GM23338 (cell line): ENCODE results near the gene AP2M1. TPM values are rescaled to one million over a fixed set of nuclear protein-coding genes. Genes with fewer than 3 reads are reported as not detected.

ENCODE experiments used
- ATAC-seq: fragments of 200-7000 bp; cut with Tn5 transposase; 3 replicates; pipeline ENCODE4 v1.9.1; 2020
- DNase-seq: peaks from one replicate; pipeline ENCODE4 v3.0.0-alpha.2; 2015; ENCODE audit warnings: low spot score
- H2AFZ ChIP-seq: fragments of 200-600 bp; sonication (generic); 2 replicates; pipeline ENCODE4 v1.8.0; 2016; ENCODE audit warnings: antibody characterized with exemption, mild to moderate bottlenecking, moderate library complexity
- H3F3A ChIP-seq: fragments of 200-600 bp; sonication (generic); replicated peaks from 2 replicates; pipeline ENCODE4 v1.8.0; 2017; ENCODE audit warnings: antibody characterized with exemption, mixed run types, low read depth
- H3K27ac ChIP-seq: fragments of 200-600 bp; sonication (generic); 2 replicates; pipeline ENCODE4 v1.6.1; 2016; ENCODE audit warnings: low read depth
- H3K27me3 ChIP-seq: fragments of 200-600 bp; sonication (generic); 2 replicates; pipeline ENCODE4 v1.8.0; 2016; ENCODE audit warnings: mild to moderate bottlenecking, mixed run types, moderate library complexity; ENCODE audit not compliant: insufficient read depth
- H3K36me3 ChIP-seq: fragments of 200-600 bp; sonication (generic); 2 replicates; pipeline ENCODE4 v1.8.0; 2016; ENCODE audit warnings: mild to moderate bottlenecking; ENCODE audit not compliant: insufficient read depth
- H3K4me1 ChIP-seq: fragments of 200-600 bp; sonication (generic); 2 replicates; pipeline ENCODE4 v1.8.0; 2016; ENCODE audit warnings: mild to moderate bottlenecking, moderate library complexity; ENCODE audit not compliant: insufficient read depth
- H3K4me2 ChIP-seq: fragments of 200-600 bp; sonication (generic); 2 replicates; pipeline ENCODE4 v1.7.1; 2017; ENCODE audit warnings: mixed run types
- H3K4me3 ChIP-seq: fragments of 200-600 bp; sonication (generic); 2 replicates; pipeline ENCODE4 v1.6.1; 2016; ENCODE audit warnings: mixed run types
- H3K79me2 ChIP-seq: fragments of 200-600 bp; sonication (generic); replicated peaks from 2 replicates; pipeline ENCODE4 v1.8.0; 2017; ENCODE audit warnings: mild to moderate bottlenecking; ENCODE audit not compliant: insufficient read depth
- H3K9me2 ChIP-seq: fragments of 200-600 bp; sonication (generic); 2 replicates; pipeline ENCODE4 v1.8.0; 2017; ENCODE audit not compliant: insufficient read depth
- H4K20me1 ChIP-seq: fragments of 200-600 bp; sonication (generic); replicated peaks from 2 replicates; pipeline ENCODE4 v1.8.0; 2017; ENCODE audit warnings: mild to moderate bottlenecking; ENCODE audit not compliant: insufficient read depth
- H3K27ac Mint-ChIP-seq: 2 replicates; pipeline ENCODE4 v1.8.0; 2020; ENCODE audit warnings: inconsistent platforms, mild to moderate bottlenecking, moderate library complexity, mixed read lengths
- H3K27me3 Mint-ChIP-seq: 3 replicates; pipeline ENCODE4 v1.8.0; 2022; ENCODE audit warnings: low read depth, mild to moderate bottlenecking, moderate library complexity, mixed read lengths, inconsistent platforms; ENCODE audit not compliant: insufficient read depth, poor library complexity
- H3K36me3 Mint-ChIP-seq: 3 replicates; pipeline ENCODE4 v1.8.0; 2021; ENCODE audit warnings: low read depth, mild to moderate bottlenecking, inconsistent platforms, moderate library complexity, mixed read lengths
- H3K4me1 Mint-ChIP-seq: 3 replicates; pipeline ENCODE4 v1.8.0; 2020; ENCODE audit warnings: mild to moderate bottlenecking, inconsistent platforms, mixed read lengths
- H3K4me3 Mint-ChIP-seq: 3 replicates; pipeline ENCODE4 v1.8.0; 2021; ENCODE audit warnings: moderate library complexity, mild to moderate bottlenecking, inconsistent platforms, mixed read lengths
- H3K9me3 Mint-ChIP-seq: 3 replicates; pipeline ENCODE4 v1.8.0; 2020; ENCODE audit warnings: moderate library complexity, mild to moderate bottlenecking, inconsistent platforms, mixed read lengths
- CREB1 ChIP-seq: fragments of 250-450 bp; sonication (Bioruptor Pico); IDR thresholded peaks from 2 replicates; pipeline ENCODE4 v1.5.0; 2020; ENCODE audit warnings: low read depth, mild to moderate bottlenecking, moderate library complexity
- EZH2 ChIP-seq: fragments of 200-600 bp; sonication (generic); IDR thresholded peaks from one replicate; pipeline ENCODE4 v1.8.0; 2017; ENCODE audit warnings: antibody characterized with exemption, mild to moderate bottlenecking, low read depth; ENCODE audit not compliant: unreplicated experiment
- EZH2phosphoT487 ChIP-seq: fragments of 200-600 bp; sonication (generic); IDR thresholded peaks from one replicate; pipeline ENCODE4 v1.8.1; 2018; ENCODE audit warnings: antibody characterized with exemption; ENCODE audit not compliant: unreplicated experiment
- JUNB ChIP-seq: IDR thresholded peaks from one replicate; pipeline ENCODE4 v1.6.1; 2016; ENCODE audit warnings: antibody characterized with exemption; ENCODE audit not compliant: unreplicated experiment
- NANOG ChIP-seq: IDR thresholded peaks from 2 replicates; pipeline ENCODE4 v1.6.1; 2016; ENCODE audit warnings: antibody characterized with exemption, borderline replicate concordance
- POLR2AphosphoS5 ChIP-seq: IDR thresholded peaks from 2 replicates; pipeline ENCODE4 v1.6.1; 2016; ENCODE audit warnings: antibody characterized with exemption, low read depth
- STAT1 ChIP-seq: IDR thresholded peaks from one replicate; pipeline ENCODE4 v1.6.1; 2016; ENCODE audit warnings: antibody characterized with exemption; ENCODE audit not compliant: unreplicated experiment
- ZNF114 ChIP-seq: fragments of 250-450 bp; sonication (Bioruptor Pico); IDR thresholded peaks from 2 replicates; pipeline ENCODE4 v1.5.0; 2020; ENCODE audit warnings: mild to moderate bottlenecking, moderate library complexity
- polyA plus RNA-seq: library from polyadenylated mRNA; unstranded; fragments of >200 nt; fragmentation: Nextera tagmentation; extraction: Ambion mirVana; gene quantifications from 2 replicates; pipeline ENCODE4 v1.2.1, GENCODE V29; 2016
- total RNA-seq: library from RNA; depleted of rRNA; stranded (reverse); fragments of >200 nt; shearing (Covaris generic); gene quantifications from 2 replicates; pipeline ENCODE4 v1.2.3, GENCODE V29; 2014
- TF ChIP-seq, protein P1 (sequence below): IDR thresholded peaks from one replicate; pipeline ENCODE4 v1.6.1; 2018; ENCODE audit warnings: antibody characterized with exemption; ENCODE audit not compliant: unreplicated experiment
- TF ChIP-seq, protein P2 (sequence below), 2 experiments: fragments of 200-600 bp in 1 of 2; sonication (generic) in 1 of 2; conservative IDR thresholded peaks; 2 replicates each; pipeline versions ENCODE4 v1.5.1 to v1.6.1; 2016 to 2017; ENCODE audit warnings: antibody characterized with exemption in 2 of 2, low read depth in 2 of 2, mild to moderate bottlenecking in 2 of 2, moderate library complexity in 1 of 2
- TF ChIP-seq, protein P3 (sequence below): IDR thresholded peaks from 2 replicates; pipeline ENCODE4 v1.6.1; 2016; ENCODE audit warnings: antibody characterized with exemption

The AP2M1 gene
- total and polyA plus RNA-seq, 2 experiments from 2014 or later = 215 to 305 TPM

DNA sequence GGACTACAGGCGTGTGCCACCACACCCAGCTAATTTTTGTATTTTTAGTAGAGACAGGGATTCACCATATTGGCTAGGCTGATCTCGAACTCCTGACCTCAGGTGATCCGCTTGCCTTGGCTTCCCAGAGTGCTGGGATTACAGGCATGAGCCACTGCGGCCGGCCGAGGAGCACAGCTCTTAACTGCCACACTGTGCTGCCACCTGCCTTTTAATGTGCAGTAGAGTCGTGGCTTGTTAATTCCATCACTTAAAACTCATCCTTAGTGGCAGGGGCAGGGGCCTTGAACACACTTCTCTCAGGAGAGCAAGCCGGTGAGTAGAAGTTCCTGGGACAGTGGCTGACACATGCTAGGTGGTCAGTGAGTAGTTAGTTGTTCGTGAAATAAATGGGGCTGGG, 23.9 kb downstream of the AP2M1 start:
- H3K79me2 ChIP-seq = no peaks in the 10 kb centered on the region
- H2AFZ ChIP-seq = no peak overlapping the region
- no peaks in the 10 kb centered on the region for H3F3A ChIP-seq
- no peak overlapping the region for H3K27ac ChIP-seq
- Mint-ChIP-seq H3K4me3 (no peak overlapping the region), H3K36me3 (peaks cover 20% of the 10 kb centered on the region; the same call in 2 of the 3 replicates), H3K4me1 (no peaks in the 10 kb centered on the region), H3K9me3 (no peaks in the 10 kb centered on the region), H3K27ac (no peak overlapping the region), H3K27me3 (peaks cover 7% of the 10 kb centered on the region)
- H3K4me3 ChIP-seq = no peak overlapping the region
- no peaks in the 10 kb centered on the region for H3K9me2 ChIP-seq
- no peak overlapping the region for H3K4me2 ChIP-seq
- H3K27me3 ChIP-seq = no peaks in the 10 kb centered on the region
- H3K4me1 ChIP-seq = no peaks in the 10 kb centered on the region
- TF ChIP-seq, protein P1, sequence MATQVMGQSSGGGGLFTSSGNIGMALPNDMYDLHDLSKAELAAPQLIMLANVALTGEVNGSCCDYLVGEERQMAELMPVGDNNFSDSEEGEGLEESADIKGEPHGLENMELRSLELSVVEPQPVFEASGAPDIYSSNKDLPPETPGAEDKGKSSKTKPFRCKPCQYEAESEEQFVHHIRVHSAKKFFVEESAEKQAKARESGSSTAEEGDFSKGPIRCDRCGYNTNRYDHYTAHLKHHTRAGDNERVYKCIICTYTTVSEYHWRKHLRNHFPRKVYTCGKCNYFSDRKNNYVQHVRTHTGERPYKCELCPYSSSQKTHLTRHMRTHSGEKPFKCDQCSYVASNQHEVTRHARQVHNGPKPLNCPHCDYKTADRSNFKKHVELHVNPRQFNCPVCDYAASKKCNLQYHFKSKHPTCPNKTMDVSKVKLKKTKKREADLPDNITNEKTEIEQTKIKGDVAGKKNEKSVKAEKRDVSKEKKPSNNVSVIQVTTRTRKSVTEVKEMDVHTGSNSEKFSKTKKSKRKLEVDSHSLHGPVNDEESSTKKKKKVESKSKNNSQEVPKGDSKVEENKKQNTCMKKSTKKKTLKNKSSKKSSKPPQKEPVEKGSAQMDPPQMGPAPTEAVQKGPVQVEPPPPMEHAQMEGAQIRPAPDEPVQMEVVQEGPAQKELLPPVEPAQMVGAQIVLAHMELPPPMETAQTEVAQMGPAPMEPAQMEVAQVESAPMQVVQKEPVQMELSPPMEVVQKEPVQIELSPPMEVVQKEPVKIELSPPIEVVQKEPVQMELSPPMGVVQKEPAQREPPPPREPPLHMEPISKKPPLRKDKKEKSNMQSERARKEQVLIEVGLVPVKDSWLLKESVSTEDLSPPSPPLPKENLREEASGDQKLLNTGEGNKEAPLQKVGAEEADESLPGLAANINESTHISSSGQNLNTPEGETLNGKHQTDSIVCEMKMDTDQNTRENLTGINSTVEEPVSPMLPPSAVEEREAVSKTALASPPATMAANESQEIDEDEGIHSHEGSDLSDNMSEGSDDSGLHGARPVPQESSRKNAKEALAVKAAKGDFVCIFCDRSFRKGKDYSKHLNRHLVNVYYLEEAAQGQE = no peak
- no peak for TF ChIP-seq EZH2phosphoT487
- no peak for TF ChIP-seq CREB1 (CRISPR knock-in tag)
- TF ChIP-seq, protein P2, sequence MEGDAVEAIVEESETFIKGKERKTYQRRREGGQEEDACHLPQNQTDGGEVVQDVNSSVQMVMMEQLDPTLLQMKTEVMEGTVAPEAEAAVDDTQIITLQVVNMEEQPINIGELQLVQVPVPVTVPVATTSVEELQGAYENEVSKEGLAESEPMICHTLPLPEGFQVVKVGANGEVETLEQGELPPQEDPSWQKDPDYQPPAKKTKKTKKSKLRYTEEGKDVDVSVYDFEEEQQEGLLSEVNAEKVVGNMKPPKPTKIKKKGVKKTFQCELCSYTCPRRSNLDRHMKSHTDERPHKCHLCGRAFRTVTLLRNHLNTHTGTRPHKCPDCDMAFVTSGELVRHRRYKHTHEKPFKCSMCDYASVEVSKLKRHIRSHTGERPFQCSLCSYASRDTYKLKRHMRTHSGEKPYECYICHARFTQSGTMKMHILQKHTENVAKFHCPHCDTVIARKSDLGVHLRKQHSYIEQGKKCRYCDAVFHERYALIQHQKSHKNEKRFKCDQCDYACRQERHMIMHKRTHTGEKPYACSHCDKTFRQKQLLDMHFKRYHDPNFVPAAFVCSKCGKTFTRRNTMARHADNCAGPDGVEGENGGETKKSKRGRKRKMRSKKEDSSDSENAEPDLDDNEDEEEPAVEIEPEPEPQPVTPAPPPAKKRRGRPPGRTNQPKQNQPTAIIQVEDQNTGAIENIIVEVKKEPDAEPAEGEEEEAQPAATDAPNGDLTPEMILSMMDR (conservative IDR thresholded peaks at IDR 0.05; ENCODE audit: low read depth in 2 of 2) = peak in 1 of 2 experiments; percentile 49; a peak in 2 of 4 replicates
- H3K36me3 ChIP-seq = no peaks in the 10 kb centered on the region
- no peaks in the 10 kb centered on the region for H4K20me1 ChIP-seq
- peak; percentile 41 for ATAC-seq
- no peak for DNase-seq

DNA sequence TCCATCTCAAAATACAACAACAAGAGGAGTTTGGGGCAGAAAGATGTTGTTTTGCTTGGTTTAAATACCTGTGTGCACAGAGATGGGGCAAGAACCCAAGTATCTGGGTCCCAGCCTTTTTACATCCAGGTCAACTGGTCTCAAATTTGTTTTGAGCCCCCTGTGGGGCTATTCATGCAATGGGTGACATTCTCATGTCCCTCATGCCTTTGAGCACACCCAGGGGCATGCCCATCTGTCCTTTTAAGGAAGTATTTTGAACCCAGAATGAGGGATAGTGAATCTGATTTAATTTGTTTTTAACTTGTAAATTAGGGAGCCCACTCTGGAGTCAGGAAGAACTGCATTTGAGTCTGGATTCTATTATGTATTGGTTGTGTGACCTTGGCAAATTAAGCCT, 26.2 kb downstream of the AP2M1 start:
- H3K4me2 ChIP-seq = no peak overlapping the region
- H4K20me1 ChIP-seq = no peaks in the 10 kb centered on the region
- no peak overlapping the region for H3K4me3 Mint-ChIP-seq
- no peaks in the 10 kb centered on the region for H3F3A ChIP-seq
- H3K36me3 Mint-ChIP-seq = no peaks in the 10 kb centered on the region; the same call in 2 of the 3 replicates
- no peak overlapping the region for H2AFZ ChIP-seq
- H3K27me3 ChIP-seq = no peaks in the 10 kb centered on the region
- no peaks in the 10 kb centered on the region for H3K4me1 ChIP-seq
- H3K27ac ChIP-seq = 0 out of 2 replicates have a peak overlapping the region, but pooled peaks have one; percentile 71
- H3K27ac Mint-ChIP-seq = peak overlapping the region; percentile 56; the same call in 1 of the 2 replicates
- no peaks in the 10 kb centered on the region for H3K79me2 ChIP-seq
- ATAC-seq = peak; percentile 58
- peaks cover 5% of the 10 kb centered on the region for H3K27me3 Mint-ChIP-seq
- DNase-seq = peak; percentile 21
- H3K4me3 ChIP-seq = no peak overlapping the region
- no peaks in the 10 kb centered on the region for H3K9me2 ChIP-seq
- H3K9me3 Mint-ChIP-seq = no peaks in the 10 kb centered on the region
- no peaks in the 10 kb centered on the region for H3K4me1 Mint-ChIP-seq
- no peaks in the 10 kb centered on the region for H3K36me3 ChIP-seq
- TF ChIP-seq EZH2 (no peak), JUNB (no peak), POLR2AphosphoS5 (no peak), EZH2phosphoT487 (no peak), NANOG (no peak), ZNF114 (CRISPR knock-in tag) (no peak), STAT1 (no peak), CREB1 (CRISPR knock-in tag) (no peak)
- TF ChIP-seq, protein P3, sequence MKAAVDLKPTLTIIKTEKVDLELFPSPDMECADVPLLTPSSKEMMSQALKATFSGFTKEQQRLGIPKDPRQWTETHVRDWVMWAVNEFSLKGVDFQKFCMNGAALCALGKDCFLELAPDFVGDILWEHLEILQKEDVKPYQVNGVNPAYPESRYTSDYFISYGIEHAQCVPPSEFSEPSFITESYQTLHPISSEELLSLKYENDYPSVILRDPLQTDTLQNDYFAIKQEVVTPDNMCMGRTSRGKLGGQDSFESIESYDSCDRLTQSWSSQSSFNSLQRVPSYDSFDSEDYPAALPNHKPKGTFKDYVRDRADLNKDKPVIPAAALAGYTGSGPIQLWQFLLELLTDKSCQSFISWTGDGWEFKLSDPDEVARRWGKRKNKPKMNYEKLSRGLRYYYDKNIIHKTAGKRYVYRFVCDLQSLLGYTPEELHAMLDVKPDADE = no peak
- TF ChIP-seq, protein P1 = no peak
